HEK293 (cell line): ENCODE measurements around the gene NPY.

ENCODE experiments used
- CTCF ChIA-PET: fragments of 350-600 bp; formaldehyde crosslinking; extraction: SDS; loops from one replicate; lab custom pipeline; 2021; ENCODE audit warnings: antibody characterized with exemption; lab: Yijun Ruan, JAX
- POLR2A ChIA-PET: fragments of 300-600 bp; formaldehyde crosslinking; extraction: SDS; loops from one replicate; lab custom pipeline; 2020; ENCODE audit warnings: antibody characterized with exemption, inconsistent platforms; lab: Yijun Ruan, JAX
- H3K27ac ChIP-seq: fragments of 200-500 bp; sonication (Bioruptor generic); 2 replicates; pipeline ENCODE4 v1.5.1; 2014; ENCODE audit warnings: low read depth, low read length, control low read depth, inconsistent platforms; ENCODE audit errors: extremely low read depth
- H3K36me3 ChIP-seq, 2 experiments: fragments of 200-500 bp in 1 of 2; sonication (Bioruptor generic) in 1 of 2; 1 replicate in 1 of 2; 2 replicates in 1 of 2; pipeline ENCODE4 v1.5.1; 2014 to 2017; ENCODE audit warnings: inconsistent platforms in 2 of 2, low read length in 2 of 2; ENCODE audit not compliant: control insufficient read depth in 2 of 2, insufficient read depth in 1 of 2
- H3K4me1 ChIP-seq: fragments of 200-500 bp; sonication (Bioruptor generic); 2 replicates; pipeline ENCODE4 v1.5.1; 2014; ENCODE audit warnings: mild to moderate bottlenecking, low read length, inconsistent platforms; ENCODE audit not compliant: control insufficient read depth, insufficient read depth
- H3K4me3 ChIP-seq: 2 replicates; pipeline ENCODE4 v1.5.1; 2011; ENCODE audit warnings: low read depth, mild to moderate bottlenecking, control low read depth, low read length, moderate library complexity
- H3K9me3 ChIP-seq: fragments of 200-500 bp; sonication (Bioruptor generic); 2 replicates; pipeline ENCODE4 v1.5.1; 2014; ENCODE audit warnings: low read depth, low read length, inconsistent platforms; ENCODE audit not compliant: control insufficient read depth, insufficient read depth
- HOXC10 ChIP-seq: sonication (generic); formaldehyde crosslinking; IDR thresholded peaks from 2 replicates; pipeline ENCODE4 v1.8.1; 2023; ENCODE audit warnings: mild to moderate bottlenecking, missing genetic modification reagents
- KLF10 ChIP-seq: fragments of 450-650 bp; IDR thresholded peaks from 2 replicates; pipeline ENCODE4 v1.5.1; 2018; ENCODE audit warnings: missing biosample characterization, mild to moderate bottlenecking, missing genetic modification characterization
- KLF16 ChIP-seq: fragments of 450-650 bp; formaldehyde crosslinking; IDR thresholded peaks from 2 replicates; pipeline ENCODE4 v1.5.1; 2017; ENCODE audit warnings: missing biosample characterization, missing genetic modification characterization
- MZF1 ChIP-seq: fragments of 450-650 bp; formaldehyde crosslinking; IDR thresholded peaks from 2 replicates; pipeline ENCODE4 v1.5.1; 2017; ENCODE audit warnings: missing biosample characterization, missing genetic modification characterization, borderline replicate concordance
- OSR2 ChIP-seq: fragments of 450-650 bp; formaldehyde crosslinking; IDR thresholded peaks from 2 replicates; pipeline ENCODE4 v1.5.1; 2016; ENCODE audit warnings: missing biosample characterization, missing genetic modification characterization
- SP7 ChIP-seq: fragments of 450-650 bp; formaldehyde crosslinking; IDR thresholded peaks from 2 replicates; pipeline ENCODE4 v1.5.1; 2016; ENCODE audit warnings: missing biosample characterization, missing genetic modification characterization
- ZBTB17 ChIP-seq: fragments of 450-650 bp; formaldehyde crosslinking; IDR thresholded peaks from 2 replicates; pipeline ENCODE4 v1.5.1; 2016; ENCODE audit warnings: missing biosample characterization, missing genetic modification characterization
- ZBTB8A ChIP-seq: fragments of 450-650 bp; formaldehyde crosslinking; IDR thresholded peaks from 2 replicates; pipeline ENCODE4 v1.5.1; 2016; ENCODE audit warnings: missing biosample characterization, missing genetic modification characterization
- ZFP41 ChIP-seq: fragments of 450-650 bp; formaldehyde crosslinking; IDR thresholded peaks from 2 replicates; pipeline ENCODE4 v1.5.1; 2016; ENCODE audit warnings: missing biosample characterization, missing genetic modification characterization, borderline replicate concordance
- ZNF184 ChIP-seq: fragments of 450-650 bp; IDR thresholded peaks from 2 replicates; pipeline ENCODE4 v1.5.1; 2018; ENCODE audit warnings: missing biosample characterization, mild to moderate bottlenecking, missing genetic modification characterization
- ZNF202 ChIP-seq: fragments of 450-650 bp; formaldehyde crosslinking; IDR thresholded peaks from 2 replicates; pipeline ENCODE4 v1.5.1; 2016; ENCODE audit warnings: missing biosample characterization, missing genetic modification characterization, borderline replicate concordance
- ZNF473 ChIP-seq: fragments of 450-650 bp; formaldehyde crosslinking; IDR thresholded peaks from 2 replicates; pipeline ENCODE4 v1.5.1; 2017; ENCODE audit warnings: missing biosample characterization, missing genetic modification characterization
- ZNF530 ChIP-seq: fragments of 450-650 bp; formaldehyde crosslinking; IDR thresholded peaks from 2 replicates; pipeline ENCODE4 v1.5.1; 2016; ENCODE audit warnings: low read depth, missing biosample characterization, missing genetic modification characterization
- ZNF560 ChIP-seq: fragments of 450-650 bp; formaldehyde crosslinking; IDR thresholded peaks from 2 replicates; pipeline ENCODE4 v1.5.1; 2017; ENCODE audit warnings: missing biosample characterization, missing genetic modification characterization, borderline replicate concordance
- ZNF561 ChIP-seq: fragments of 450-650 bp; IDR thresholded peaks from 2 replicates; pipeline ENCODE4 v1.5.1; 2018; ENCODE audit warnings: missing biosample characterization, missing genetic modification characterization, borderline replicate concordance
- ZNF596 ChIP-seq: fragments of 450-650 bp; IDR thresholded peaks from 2 replicates; pipeline ENCODE4 v1.5.0; 2018; ENCODE audit warnings: missing biosample characterization, mild to moderate bottlenecking, missing genetic modification characterization, moderate library complexity
- ZNF621 ChIP-seq: fragments of 450-650 bp; formaldehyde crosslinking; IDR thresholded peaks from 2 replicates; pipeline ENCODE4 v1.5.1; 2017; ENCODE audit warnings: missing biosample characterization, missing genetic modification characterization
- ZNF654 ChIP-seq: fragments of 450-650 bp; formaldehyde crosslinking; IDR thresholded peaks from 2 replicates; pipeline ENCODE4 v1.5.1; 2016; ENCODE audit warnings: low read depth, missing biosample characterization, missing genetic modification characterization
- ZNF660 ChIP-seq: fragments of 450-650 bp; IDR thresholded peaks from 2 replicates; pipeline ENCODE4 v1.5.1; 2018; ENCODE audit warnings: missing biosample characterization, mild to moderate bottlenecking, missing genetic modification characterization
- ZNF747 ChIP-seq: fragments of 450-650 bp; formaldehyde crosslinking; IDR thresholded peaks from 2 replicates; pipeline ENCODE4 v1.5.1; 2016; ENCODE audit warnings: missing biosample characterization, missing genetic modification characterization
- ZSCAN23 ChIP-seq: fragments of 450-650 bp; formaldehyde crosslinking; IDR thresholded peaks from 2 replicates; pipeline ENCODE4 v1.5.1; 2016; ENCODE audit warnings: missing biosample characterization, missing genetic modification characterization
- ZSCAN30 ChIP-seq: fragments of 450-650 bp; IDR thresholded peaks from 2 replicates; pipeline ENCODE4 v1.5.1; 2018; ENCODE audit warnings: missing biosample characterization, mild to moderate bottlenecking, missing genetic modification characterization, moderate library complexity
- TF ChIP-seq, protein P1 (sequence below): fragments of 450-650 bp; formaldehyde crosslinking; IDR thresholded peaks from 2 replicates; pipeline ENCODE4 v1.5.1; 2016; ENCODE audit warnings: missing biosample characterization, missing genetic modification characterization
- TF ChIP-seq, protein P2 (sequence below): fragments of 450-650 bp; formaldehyde crosslinking; IDR thresholded peaks from 2 replicates; pipeline ENCODE4 v1.5.1; 2016; ENCODE audit warnings: missing biosample characterization, missing genetic modification characterization
- TF ChIP-seq, protein P3 (sequence below): fragments of 450-650 bp; formaldehyde crosslinking; IDR thresholded peaks from 2 replicates; pipeline ENCODE4 v1.5.1; 2016; ENCODE audit warnings: missing biosample characterization, missing genetic modification characterization
- TF ChIP-seq, protein P4 (sequence below): fragments of 450-650 bp; formaldehyde crosslinking; IDR thresholded peaks from 2 replicates; pipeline ENCODE4 v1.5.1; 2017; ENCODE audit warnings: missing biosample characterization, missing genetic modification characterization
- TF ChIP-seq, protein P5 (sequence below): fragments of 450-650 bp; formaldehyde crosslinking; IDR thresholded peaks from 2 replicates; pipeline ENCODE4 v1.5.1; 2017; ENCODE audit warnings: missing biosample characterization, missing genetic modification characterization

The NPY gene

DNA sequence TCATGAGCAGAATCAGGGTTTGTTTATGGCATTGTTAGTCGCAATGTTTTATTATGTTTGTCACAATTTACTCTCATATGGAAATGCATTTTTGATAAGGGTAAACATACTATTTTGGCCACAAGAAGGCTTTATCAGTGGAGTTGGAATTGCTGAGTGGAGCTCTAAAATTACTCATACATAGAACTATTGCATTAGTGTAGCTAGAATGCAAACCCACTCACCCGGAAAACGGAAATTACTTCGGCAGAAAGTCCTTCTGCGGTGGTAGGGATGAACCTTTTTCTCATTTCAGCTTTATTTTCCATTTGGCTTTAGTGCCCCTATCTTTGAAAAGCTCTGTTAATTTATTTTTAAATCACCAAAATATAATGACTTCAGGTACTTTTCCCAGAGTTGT, 42.8 kb upstream of the NPY start:
- CTCF ChIA-PET, result no interaction called here
- H3K9me3 ChIP-seq, result no peaks in the 10 kb centered on the region
- no peak overlapping the region for H3K27ac ChIP-seq
- POLR2A ChIA-PET, result no interaction called here
- TF ChIP-seq ZNF654 (tag by site-specific recombination) (no peak), KLF16 (tag by site-specific recombination) (no peak), ZNF473 (tag by site-specific recombination) (no peak), ZNF596 (tag by site-specific recombination) (no peak), ZNF621 (no peak), HOXC10 (CRISPR knock-in tag) (no peak), OSR2 (tag by site-specific recombination) (no peak), ZBTB8A (no peak), ZSCAN30 (tag by site-specific recombination) (no peak), ZSCAN23 (no peak), SP7 (tag by site-specific recombination) (no peak), ZNF202 (tag by site-specific recombination) (no peak), ZNF747 (tag by site-specific recombination) (no peak), MZF1 (tag by site-specific recombination) (no peak), ZFP41 (tag by site-specific recombination) (no peak), ZNF561 (no peak), ZNF660 (tag by site-specific recombination) (no peak), KLF10 (no peak)
- H3K4me1 ChIP-seq, result no peaks in the 10 kb centered on the region
- no peak overlapping the region for H3K4me3 ChIP-seq
- no peaks in the 10 kb centered on the region for H3K36me3 ChIP-seq

DNA sequence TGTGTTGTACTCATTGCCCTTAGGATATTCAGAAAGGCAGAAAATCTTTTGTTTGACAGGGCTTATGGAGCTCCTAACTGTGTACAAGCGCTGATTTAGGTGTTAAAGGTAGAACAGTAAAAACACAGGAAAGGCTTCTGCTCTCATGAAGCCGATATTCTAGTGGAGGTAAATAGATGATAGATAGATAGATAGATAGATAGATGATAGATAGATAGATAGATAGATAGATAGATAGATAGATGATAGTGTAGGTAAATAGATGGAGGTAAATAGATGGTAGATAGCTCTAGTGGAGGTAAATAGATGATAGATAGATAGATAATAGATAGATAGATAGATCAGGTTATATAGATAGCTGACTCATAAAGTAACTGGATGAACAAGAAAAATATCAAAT, 39.4 kb upstream of the NPY start:
- H3K27ac ChIP-seq, result no peak overlapping the region
- TF ChIP-seq, protein P1, sequence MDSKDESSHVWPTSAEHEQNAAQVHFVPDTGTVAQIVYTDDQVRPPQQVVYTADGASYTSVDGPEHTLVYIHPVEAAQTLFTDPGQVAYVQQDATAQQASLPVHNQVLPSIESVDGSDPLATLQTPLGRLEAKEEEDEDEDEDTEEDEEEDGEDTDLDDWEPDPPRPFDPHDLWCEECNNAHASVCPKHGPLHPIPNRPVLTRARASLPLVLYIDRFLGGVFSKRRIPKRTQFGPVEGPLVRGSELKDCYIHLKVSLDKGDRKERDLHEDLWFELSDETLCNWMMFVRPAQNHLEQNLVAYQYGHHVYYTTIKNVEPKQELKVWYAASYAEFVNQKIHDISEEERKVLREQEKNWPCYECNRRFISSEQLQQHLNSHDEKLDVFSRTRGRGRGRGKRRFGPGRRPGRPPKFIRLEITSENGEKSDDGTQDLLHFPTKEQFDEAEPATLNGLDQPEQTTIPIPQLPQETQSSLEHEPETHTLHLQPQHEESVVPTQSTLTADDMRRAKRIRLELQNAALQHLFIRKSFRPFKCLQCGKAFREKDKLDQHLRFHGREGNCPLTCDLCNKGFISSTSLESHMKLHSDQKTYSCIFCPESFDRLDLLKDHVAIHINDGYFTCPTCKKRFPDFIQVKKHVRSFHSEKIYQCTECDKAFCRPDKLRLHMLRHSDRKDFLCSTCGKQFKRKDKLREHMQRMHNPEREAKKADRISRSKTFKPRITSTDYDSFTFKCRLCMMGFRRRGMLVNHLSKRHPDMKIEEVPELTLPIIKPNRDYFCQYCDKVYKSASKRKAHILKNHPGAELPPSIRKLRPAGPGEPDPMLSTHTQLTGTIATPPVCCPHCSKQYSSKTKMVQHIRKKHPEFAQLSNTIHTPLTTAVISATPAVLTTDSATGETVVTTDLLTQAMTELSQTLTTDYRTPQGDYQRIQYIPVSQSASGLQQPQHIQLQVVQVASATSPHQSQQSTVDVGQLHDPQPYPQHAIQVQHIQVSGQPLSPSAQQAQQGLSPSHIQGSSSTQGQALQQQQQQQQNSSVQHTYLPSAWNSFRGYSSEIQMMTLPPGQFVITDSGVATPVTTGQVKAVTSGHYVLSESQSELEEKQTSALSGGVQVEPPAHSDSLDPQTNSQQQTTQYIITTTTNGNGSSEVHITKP (tag by site-specific recombination), result no peak
- TF ChIP-seq ZBTB17 (tag by site-specific recombination), result no peak
- H3K36me3 ChIP-seq, result no peaks in the 10 kb centered on the region
- H3K4me3 ChIP-seq, result no peak overlapping the region
- ChIA-PET POLR2A (no interaction called here), CTCF (no interaction called here)
- no peaks in the 10 kb centered on the region for H3K4me1 ChIP-seq
- no peaks in the 10 kb centered on the region for H3K9me3 ChIP-seq

DNA sequence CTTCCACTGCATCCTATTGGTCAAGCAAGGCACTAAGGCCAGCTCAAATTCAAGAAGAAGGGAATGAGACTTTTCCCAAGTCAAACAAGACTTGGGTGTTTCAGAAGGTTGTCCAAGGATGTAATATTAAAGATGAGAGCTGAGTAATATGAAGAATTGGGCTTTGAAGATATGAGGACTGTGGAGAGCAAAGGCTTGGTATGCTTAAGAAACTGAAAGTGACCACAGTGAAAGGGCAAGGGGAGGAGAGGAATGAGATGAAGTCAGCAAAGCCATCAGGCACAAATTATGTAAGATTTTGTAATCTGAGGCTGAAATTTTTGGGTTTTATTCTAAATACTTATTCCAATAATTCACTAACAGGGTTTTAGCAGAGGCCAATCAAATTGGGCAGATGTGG, 38.6 kb upstream of the NPY start:
- no peaks in the 10 kb centered on the region for H3K4me1 ChIP-seq
- CTCF ChIA-PET, result no interaction called here
- no peak overlapping the region for H3K4me3 ChIP-seq
- H3K27ac ChIP-seq, result no peak overlapping the region
- POLR2A ChIA-PET, result no interaction called here
- no peaks in the 10 kb centered on the region for H3K9me3 ChIP-seq
- no peaks in the 10 kb centered on the region for H3K36me3 ChIP-seq
- TF ChIP-seq, protein P2, sequence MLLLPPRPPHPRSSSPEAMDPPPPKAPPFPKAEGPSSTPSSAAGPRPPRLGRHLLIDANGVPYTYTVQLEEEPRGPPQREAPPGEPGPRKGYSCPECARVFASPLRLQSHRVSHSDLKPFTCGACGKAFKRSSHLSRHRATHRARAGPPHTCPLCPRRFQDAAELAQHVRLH (tag by site-specific recombination), result no peak
- TF ChIP-seq, protein P3, sequence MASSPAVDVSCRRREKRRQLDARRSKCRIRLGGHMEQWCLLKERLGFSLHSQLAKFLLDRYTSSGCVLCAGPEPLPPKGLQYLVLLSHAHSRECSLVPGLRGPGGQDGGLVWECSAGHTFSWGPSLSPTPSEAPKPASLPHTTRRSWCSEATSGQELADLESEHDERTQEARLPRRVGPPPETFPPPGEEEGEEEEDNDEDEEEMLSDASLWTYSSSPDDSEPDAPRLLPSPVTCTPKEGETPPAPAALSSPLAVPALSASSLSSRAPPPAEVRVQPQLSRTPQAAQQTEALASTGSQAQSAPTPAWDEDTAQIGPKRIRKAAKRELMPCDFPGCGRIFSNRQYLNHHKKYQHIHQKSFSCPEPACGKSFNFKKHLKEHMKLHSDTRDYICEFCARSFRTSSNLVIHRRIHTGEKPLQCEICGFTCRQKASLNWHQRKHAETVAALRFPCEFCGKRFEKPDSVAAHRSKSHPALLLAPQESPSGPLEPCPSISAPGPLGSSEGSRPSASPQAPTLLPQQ, result no peak
- TF ChIP-seq, protein P4, sequence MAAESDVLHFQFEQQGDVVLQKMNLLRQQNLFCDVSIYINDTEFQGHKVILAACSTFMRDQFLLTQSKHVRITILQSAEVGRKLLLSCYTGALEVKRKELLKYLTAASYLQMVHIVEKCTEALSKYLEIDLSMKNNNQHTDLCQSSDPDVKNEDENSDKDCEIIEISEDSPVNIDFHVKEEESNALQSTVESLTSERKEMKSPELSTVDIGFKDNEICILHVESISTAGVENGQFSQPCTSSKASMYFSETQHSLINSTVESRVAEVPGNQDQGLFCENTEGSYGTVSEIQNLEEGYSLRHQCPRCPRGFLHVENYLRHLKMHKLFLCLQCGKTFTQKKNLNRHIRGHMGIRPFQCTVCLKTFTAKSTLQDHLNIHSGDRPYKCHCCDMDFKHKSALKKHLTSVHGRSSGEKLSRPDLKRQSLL (tag by site-specific recombination), result no peak
- TF ChIP-seq ZNF560 (tag by site-specific recombination) (no peak), ZNF530 (tag by site-specific recombination) (no peak), ZNF184 (tag by site-specific recombination) (no peak)
- TF ChIP-seq, protein P5, sequence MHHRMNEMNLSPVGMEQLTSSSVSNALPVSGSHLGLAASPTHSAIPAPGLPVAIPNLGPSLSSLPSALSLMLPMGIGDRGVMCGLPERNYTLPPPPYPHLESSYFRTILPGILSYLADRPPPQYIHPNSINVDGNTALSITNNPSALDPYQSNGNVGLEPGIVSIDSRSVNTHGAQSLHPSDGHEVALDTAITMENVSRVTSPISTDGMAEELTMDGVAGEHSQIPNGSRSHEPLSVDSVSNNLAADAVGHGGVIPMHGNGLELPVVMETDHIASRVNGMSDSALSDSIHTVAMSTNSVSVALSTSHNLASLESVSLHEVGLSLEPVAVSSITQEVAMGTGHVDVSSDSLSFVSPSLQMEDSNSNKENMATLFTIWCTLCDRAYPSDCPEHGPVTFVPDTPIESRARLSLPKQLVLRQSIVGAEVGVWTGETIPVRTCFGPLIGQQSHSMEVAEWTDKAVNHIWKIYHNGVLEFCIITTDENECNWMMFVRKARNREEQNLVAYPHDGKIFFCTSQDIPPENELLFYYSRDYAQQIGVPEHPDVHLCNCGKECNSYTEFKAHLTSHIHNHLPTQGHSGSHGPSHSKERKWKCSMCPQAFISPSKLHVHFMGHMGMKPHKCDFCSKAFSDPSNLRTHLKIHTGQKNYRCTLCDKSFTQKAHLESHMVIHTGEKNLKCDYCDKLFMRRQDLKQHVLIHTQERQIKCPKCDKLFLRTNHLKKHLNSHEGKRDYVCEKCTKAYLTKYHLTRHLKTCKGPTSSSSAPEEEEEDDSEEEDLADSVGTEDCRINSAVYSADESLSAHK (tag by site-specific recombination), result no peak
